Measurements from ENCODE around the gene TMC5. TPM values are rescaled to one million over a fixed set of nuclear protein-coding genes. Genes with fewer than 3 reads are reported as not detected.
"Not testable (repeated sequence)": the region's sequence is repeated elsewhere in the genome, so short reads cannot be mapped to it uniquely, and the experiment has no call there.

Gene TMC5
- total and polyA plus RNA-seq, 7 donors: 0.01 to 0.04 TPM; not detected in 5

DNA sequence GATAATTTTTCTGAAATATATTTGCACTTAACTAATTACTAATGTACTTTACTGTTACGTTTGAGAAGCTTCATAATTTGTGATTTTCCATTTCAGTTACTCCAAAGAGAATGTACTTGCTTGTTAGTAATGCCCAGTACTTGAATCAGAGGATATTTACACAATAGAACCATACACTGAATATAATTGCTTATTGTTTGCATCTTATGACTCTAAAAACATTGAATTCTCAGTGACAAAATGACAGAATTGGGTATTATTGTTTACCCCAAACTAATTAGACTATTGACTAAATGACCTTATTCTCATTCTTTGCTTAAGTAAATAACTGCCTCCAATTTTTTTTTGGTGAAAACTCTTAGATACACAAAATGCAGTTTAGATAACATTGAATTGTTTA lies 114.9 kb downstream of the TMC5 start:
- ATAC-seq: no peak

DNA sequence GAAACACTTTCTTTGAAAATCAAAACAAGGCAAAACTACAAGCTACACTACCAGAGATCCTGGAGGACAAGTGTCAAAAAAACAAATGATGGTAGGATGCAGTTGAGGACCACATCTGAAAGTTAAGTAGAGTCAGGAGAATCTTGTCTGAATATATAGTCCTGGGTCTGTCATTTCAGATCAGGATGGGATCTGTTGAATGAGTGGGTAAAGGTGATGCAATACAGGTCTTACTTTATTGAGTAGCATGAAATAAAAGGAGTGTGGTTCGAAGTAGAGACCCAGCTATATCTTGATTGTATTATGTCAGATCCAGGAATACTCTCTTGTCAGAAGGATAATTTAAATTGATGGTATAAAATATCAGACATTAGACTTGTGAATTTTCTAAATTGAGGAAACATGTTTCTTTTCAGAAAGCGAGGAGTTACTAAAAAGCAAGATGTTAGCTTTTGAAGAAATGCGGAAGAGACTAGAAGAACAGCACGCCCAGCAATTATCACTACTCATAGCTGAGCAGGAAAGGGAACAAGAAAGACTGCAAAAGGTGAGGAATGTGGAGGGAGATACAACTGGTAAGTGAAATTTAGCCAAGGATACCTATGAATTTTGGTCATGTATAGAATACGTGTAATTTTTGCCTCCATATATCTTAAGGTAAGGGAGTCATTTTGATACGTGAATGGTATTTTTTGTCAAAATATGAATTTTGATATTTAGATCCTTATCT lies 122.7 kb downstream of the TMC5 start:
- TF ChIP-seq, protein P1, sequence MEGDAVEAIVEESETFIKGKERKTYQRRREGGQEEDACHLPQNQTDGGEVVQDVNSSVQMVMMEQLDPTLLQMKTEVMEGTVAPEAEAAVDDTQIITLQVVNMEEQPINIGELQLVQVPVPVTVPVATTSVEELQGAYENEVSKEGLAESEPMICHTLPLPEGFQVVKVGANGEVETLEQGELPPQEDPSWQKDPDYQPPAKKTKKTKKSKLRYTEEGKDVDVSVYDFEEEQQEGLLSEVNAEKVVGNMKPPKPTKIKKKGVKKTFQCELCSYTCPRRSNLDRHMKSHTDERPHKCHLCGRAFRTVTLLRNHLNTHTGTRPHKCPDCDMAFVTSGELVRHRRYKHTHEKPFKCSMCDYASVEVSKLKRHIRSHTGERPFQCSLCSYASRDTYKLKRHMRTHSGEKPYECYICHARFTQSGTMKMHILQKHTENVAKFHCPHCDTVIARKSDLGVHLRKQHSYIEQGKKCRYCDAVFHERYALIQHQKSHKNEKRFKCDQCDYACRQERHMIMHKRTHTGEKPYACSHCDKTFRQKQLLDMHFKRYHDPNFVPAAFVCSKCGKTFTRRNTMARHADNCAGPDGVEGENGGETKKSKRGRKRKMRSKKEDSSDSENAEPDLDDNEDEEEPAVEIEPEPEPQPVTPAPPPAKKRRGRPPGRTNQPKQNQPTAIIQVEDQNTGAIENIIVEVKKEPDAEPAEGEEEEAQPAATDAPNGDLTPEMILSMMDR (IDR thresholded peaks at IDR 0.05): no peak
- intact Hi-C loops (cut with DNase I): no loop called here
- H3K27me3 ChIP-seq (ENCODE audit: insufficient read depth in 3 of 3, low read length in 2 of 3): no peaks in the 10 kb centered on the region
- no peak overlapping the region for H3K4me3 ChIP-seq
- H3K27ac ChIP-seq: no peak overlapping the region
- WGBS, 3 donors: 97 to 99% (median 98%) methylated on average over 6 of the region's 6 CpGs
- H3K36me3 ChIP-seq (ENCODE audit: insufficient read depth in 1 of 2, low read depth in 1 of 2): peaks cover 0 to 69% of the 10 kb centered on the region in 2 donors
- no peak for ATAC-seq
- no peaks in the 10 kb centered on the region for H3K4me1 ChIP-seq
- DNase-seq: no peak
- no peaks in the 10 kb centered on the region for H3K9me3 ChIP-seq

More for the DNA sequence above, 114.9 kb downstream of the TMC5 start:
- Histone ChIP-seq H3K4me3 (no peak overlapping the region), H3K27ac (no peak overlapping the region), H3K27me3 (ENCODE audit: insufficient read depth in 3 of 3, low read length in 2 of 3) (no peaks in the 10 kb centered on the region), H3K36me3 (ENCODE audit: insufficient read depth in 1 of 2, low read depth in 1 of 2) (peaks cover 10 to 76% of the 10 kb centered on the region in 2 donors), H3K4me1 (no peaks in the 10 kb centered on the region), H3K9me3 (no peaks in the 10 kb centered on the region)
- WGBS, 3 donors: 71 to 89% (median 78%) methylated on average over 1 of the region's 1 CpG
- TF ChIP-seq, protein P1 (IDR thresholded peaks at IDR 0.05): no peak
- intact Hi-C loops (cut with DNase I): no loop called here
- DNase-seq: no peak

DNA sequence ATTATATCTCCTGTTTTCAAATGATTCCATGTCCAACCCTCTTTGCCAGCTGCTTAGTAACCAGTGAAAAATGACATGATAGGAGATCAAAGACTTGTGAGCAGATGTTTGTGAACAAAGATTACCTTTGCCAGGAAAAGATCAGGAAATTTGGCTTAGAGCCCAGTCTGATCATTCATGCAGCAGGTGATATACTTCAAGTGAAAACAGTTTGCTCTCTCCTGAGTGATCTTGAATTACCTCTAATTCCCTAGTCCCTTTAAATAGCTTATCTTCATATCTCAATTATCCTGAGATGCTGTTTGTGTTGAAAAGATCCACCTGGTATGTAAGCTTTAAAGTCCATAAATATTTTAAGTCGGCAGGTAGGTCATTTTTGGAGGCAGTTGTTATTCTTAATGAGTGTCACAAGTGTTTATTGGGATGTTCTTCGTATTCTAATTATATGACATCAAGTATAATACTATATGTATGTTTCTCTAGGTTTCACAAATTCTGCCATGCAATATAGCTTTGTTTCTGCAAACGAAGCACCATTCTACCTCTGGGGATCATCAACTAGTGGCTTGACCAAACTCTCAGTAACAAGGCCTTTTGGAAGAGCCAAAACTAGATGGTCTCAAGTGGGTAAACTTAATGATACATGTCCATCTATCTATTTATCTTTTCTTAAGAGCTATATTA lies 124.6 kb downstream of the TMC5 start:
- H3K4me1 ChIP-seq: no peaks in the 10 kb centered on the region
- peaks cover 0 to 72% of the 10 kb centered on the region in 2 donors for H3K36me3 ChIP-seq (ENCODE audit: insufficient read depth in 1 of 2, low read depth in 1 of 2)
- intact Hi-C loops (cut with DNase I): no loop called here
- DNase-seq: no peak
- H3K27me3 ChIP-seq (ENCODE audit: insufficient read depth in 3 of 3, low read length in 2 of 3): no peaks in the 10 kb centered on the region
- WGBS, 3 donors: 85 to 89% (median 86%) methylated on average over 3 of the region's 3 CpGs
- TF ChIP-seq, protein P1 (IDR thresholded peaks at IDR 0.05): no peak
- H3K27ac ChIP-seq: no peak overlapping the region
- H3K4me3 ChIP-seq: no peak overlapping the region
- H3K9me3 ChIP-seq: no peaks in the 10 kb centered on the region
- ATAC-seq: no peak

DNA sequence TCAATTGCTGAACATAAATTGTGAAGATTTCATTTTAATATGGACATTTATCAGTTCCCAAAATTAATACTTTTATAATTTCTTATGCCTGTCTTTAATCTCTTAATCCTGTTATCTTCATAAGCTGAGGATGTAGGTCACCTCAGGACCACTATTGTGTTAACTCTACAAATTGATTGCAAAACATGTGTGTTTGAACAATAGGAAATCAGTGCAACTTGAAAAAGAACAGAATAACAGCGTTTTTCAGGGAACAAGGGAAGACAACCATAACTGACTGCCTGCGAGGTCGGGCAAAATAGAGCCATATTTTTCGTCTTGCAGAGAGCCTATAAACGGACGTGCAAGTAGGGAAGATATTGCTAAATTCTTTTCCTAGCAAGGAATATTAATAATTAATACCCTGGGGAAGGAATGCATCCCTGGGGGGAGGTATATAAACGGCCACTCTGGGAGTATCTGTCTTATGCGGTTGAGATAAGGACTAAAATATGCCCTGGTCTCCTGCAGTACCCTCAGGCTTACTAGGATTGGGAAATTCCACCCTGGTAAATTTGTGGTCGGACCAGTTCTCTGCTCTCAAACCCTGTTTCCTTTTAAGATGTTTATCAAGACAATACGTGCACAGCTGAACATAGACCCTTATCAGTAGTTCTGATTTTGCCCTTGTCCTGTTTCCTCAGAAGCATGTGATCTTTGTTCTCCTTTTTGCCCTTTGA lies 125.8 kb downstream of the TMC5 start:
- H3K27ac ChIP-seq; H3K4me3 ChIP-seq; H3K9me3 ChIP-seq; intact Hi-C loops (cut with DNase I); H3K4me1 ChIP-seq; ATAC-seq; DNase-seq; H3K27me3 ChIP-seq (ENCODE audit: insufficient read depth in 3 of 3, low read length in 2 of 3): not testable (repeated sequence)
- 88 to 93% (median 92%) methylated on average over 10 of the region's 10 CpGs for WGBS, 3 donors
- peaks cover 0 to 78% of the 10 kb centered on the region in 2 donors for H3K36me3 ChIP-seq (ENCODE audit: insufficient read depth in 1 of 2, low read depth in 1 of 2)

DNA sequence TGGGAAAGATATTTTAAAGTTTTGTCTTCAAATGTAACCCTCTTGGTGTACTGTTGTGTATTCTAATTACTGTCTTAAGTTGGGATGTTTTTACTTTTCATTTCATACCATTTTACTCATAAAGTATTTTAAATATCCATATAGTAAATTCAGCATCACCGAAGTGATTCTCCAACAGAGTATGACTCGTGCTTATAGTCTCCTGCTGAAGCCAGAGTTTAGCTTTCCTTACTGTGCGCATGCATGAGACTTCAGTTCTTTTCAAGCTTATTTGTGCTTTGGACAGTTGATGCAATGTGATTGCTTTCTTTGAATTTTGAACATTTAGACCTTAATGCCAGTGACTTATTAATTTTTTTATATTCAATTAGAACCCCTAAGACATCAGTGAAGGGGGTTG lies 130.5 kb downstream of the TMC5 start:
- 97 to 99% (median 97%) methylated on average over 3 of the region's 3 CpGs for WGBS, 3 donors
- intact Hi-C loops (cut with DNase I): loop anchor here in 1 of 2 donors (2.0 kb wide), 1 partner anchor 19 kb away; no protein-coding TSS in a partner anchor
- ATAC-seq (no peak), DNase-seq (no peak)
- TF ChIP-seq, protein P1 (IDR thresholded peaks at IDR 0.05): no peak
- no peak overlapping the region for H3K27ac ChIP-seq
- peaks cover 0 to 88% of the 10 kb centered on the region in 2 donors for H3K36me3 ChIP-seq (ENCODE audit: insufficient read depth in 1 of 2, low read depth in 1 of 2)
- no peaks in the 10 kb centered on the region for H3K9me3 ChIP-seq
- no peak overlapping the region for H3K4me3 ChIP-seq
- no peaks in the 10 kb centered on the region for H3K27me3 ChIP-seq (ENCODE audit: insufficient read depth in 3 of 3, low read length in 2 of 3)
- H3K4me1 ChIP-seq: no peaks in the 10 kb centered on the region
